ENCODE data around the gene CHAF1A. TPM values are rescaled to one million over a fixed set of nuclear protein-coding genes. Genes with fewer than 3 reads are reported as not detected.
A peak's percentile ranks its signal among the peaks of the same experiment; 100 is the strongest.

The CHAF1A gene
- total RNA-seq, 1 donor from 2014 or later = 20.5 TPM

DNA sequence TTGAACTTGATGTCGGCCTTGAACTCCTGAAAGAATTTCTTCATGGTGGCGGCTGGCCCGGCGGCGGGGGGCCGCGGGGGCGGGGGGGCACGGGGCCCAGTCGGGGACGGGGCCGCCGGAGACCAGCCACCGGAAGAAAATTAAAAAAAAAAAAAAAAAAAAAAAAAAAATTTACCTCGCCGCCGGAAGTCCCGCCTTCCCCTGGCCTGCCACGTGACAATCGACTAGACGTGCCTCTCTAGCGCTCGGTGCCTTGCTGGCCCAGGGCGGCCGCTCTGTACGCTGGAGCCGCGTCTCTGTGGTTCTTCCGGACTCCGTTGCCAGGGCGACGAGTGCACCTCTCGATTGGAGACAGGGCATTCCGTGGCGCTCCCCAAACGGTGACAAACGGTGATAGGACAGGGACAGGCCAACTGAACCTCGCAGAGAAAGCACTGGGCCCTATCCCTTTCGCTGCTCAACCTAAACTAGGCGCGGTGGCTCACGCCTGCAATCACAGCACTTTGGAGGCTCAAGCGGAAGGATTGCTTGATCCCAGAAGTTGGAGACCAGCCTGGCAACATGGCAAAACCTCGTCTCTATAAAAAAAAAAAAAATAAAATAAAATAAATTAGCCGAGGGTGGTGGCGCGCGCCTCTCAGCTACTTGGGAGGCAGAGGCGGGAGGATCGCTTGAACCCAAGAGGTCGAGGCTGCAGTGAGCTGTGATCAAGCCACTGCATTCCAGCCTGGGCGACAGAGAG is 55.4 kb downstream of the CHAF1A start, which contains the start of gene UBXN6:
TSS of gene UBXN6 (minus strand) at position 141 of the 742 bp plus-strand sequence. CDS start at position 44, 97 bp downstream.
- no peak for TF ChIP-seq CTCF (IDR thresholded peaks at IDR 0.05; ENCODE audit: partially characterized antibody, unreplicated experiment)
- H3K27ac Mint-ChIP-seq (ENCODE audit: unreplicated experiment) = peak within 1 kb of the TSS; percentile 91
- peaks cover 21% of the 10 kb centered on the region for H3K4me1 Mint-ChIP-seq (ENCODE audit: low read depth, unreplicated experiment)
- H3K9me3 Mint-ChIP-seq (ENCODE audit: unreplicated experiment) = peaks cover 7% of the 10 kb centered on the region
- H3K4me3 Mint-ChIP-seq (ENCODE audit: unreplicated experiment) = peak within 1 kb of the TSS; percentile 99
- H3K36me3 Mint-ChIP-seq (ENCODE audit: unreplicated experiment) = no peaks in the 10 kb centered on the region
- DNase-seq = peak; percentile 96
- peaks cover 13% of the 10 kb centered on the region for H3K27me3 Mint-ChIP-seq (ENCODE audit: unreplicated experiment)

DNA sequence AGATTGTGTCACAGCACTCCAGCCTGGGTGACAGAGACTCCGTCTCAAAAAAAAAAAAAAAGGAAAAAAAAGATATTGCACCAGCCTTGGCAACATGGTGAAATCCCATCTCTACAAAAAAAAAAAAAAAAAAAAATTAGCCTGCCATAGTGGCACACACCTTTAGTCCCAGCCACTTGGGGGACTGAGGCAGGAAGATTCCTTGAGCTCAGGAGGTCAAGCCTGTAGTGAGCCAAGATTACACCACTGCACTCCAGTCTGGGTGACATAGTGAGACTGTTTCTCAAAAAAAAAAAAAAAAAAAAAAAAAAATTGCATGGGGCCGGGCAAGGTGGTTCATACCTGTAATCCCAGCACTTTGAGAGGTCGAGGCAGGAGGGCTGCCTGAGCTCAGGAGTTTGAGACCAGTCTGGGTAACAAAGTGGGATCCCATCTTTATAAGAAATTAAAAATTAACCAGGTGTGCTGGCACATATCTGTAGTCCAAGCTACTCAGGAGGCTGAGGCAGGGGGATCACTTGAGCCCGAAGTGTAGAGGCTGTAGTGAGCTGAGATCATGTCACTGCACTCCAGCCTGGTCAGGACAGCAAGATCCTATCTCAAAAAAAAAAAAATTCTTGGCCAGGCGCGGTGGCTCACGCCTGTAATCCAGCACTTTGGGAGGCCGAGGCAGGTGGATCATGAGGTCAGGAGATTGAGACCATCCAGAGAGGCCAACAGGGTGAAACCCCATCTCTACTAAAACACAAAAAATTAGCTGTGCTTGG is 62.6 kb downstream of the CHAF1A start:
- TF ChIP-seq CTCF (IDR thresholded peaks at IDR 0.05; ENCODE audit: partially characterized antibody, unreplicated experiment) = no peak
- DNase-seq = no peak
- peaks cover 1% of the 10 kb centered on the region for H3K9me3 Mint-ChIP-seq (ENCODE audit: unreplicated experiment)
- no peak overlapping the region for H3K27ac Mint-ChIP-seq (ENCODE audit: unreplicated experiment)
- H3K4me1 Mint-ChIP-seq (ENCODE audit: low read depth, unreplicated experiment) = no peaks in the 10 kb centered on the region
- no peaks in the 10 kb centered on the region for H3K27me3 Mint-ChIP-seq (ENCODE audit: unreplicated experiment)
- H3K36me3 Mint-ChIP-seq (ENCODE audit: unreplicated experiment) = no peaks in the 10 kb centered on the region
- no peak overlapping the region for H3K4me3 Mint-ChIP-seq (ENCODE audit: unreplicated experiment)

- Mint-ChIP-seq H3K4me1 (ENCODE audit: low read depth, unreplicated experiment) (no peaks in the 10 kb centered on the region), H3K4me3 (ENCODE audit: unreplicated experiment) (no peak overlapping the region), H3K27me3 (ENCODE audit: unreplicated experiment) (no peaks in the 10 kb centered on the region), H3K36me3 (ENCODE audit: unreplicated experiment) (no peaks in the 10 kb centered on the region), H3K27ac (ENCODE audit: unreplicated experiment) (no peak overlapping the region), H3K9me3 (ENCODE audit: unreplicated experiment) (peaks cover 3% of the 10 kb centered on the region)
- DNase-seq = no peak
- TF ChIP-seq CTCF (IDR thresholded peaks at IDR 0.05; ENCODE audit: partially characterized antibody, unreplicated experiment) = no peak
Observed at GRCh38 chr19:4467835-4468234, 65.4 kb downstream of the CHAF1A start.

- TF ChIP-seq CTCF (IDR thresholded peaks at IDR 0.05; ENCODE audit: partially characterized antibody, unreplicated experiment) = no peak
- no peak overlapping the region for H3K27ac Mint-ChIP-seq (ENCODE audit: unreplicated experiment)
- peaks cover 7% of the 10 kb centered on the region for H3K9me3 Mint-ChIP-seq (ENCODE audit: unreplicated experiment)
- no peaks in the 10 kb centered on the region for H3K36me3 Mint-ChIP-seq (ENCODE audit: unreplicated experiment)
- H3K4me1 Mint-ChIP-seq (ENCODE audit: low read depth, unreplicated experiment) = peaks cover 4% of the 10 kb centered on the region
- peak; percentile 95 for DNase-seq
- H3K4me3 Mint-ChIP-seq (ENCODE audit: unreplicated experiment) = no peak overlapping the region
- H3K27me3 Mint-ChIP-seq (ENCODE audit: unreplicated experiment) = peaks cover 5% of the 10 kb centered on the region
Observed at GRCh38 chr19:4471403-4472173, 69.1 kb downstream of the CHAF1A start.

Measured in glutamatergic neuron (in vitro differentiated cells).